SH-SY5Y (cell line): ENCODE data around the gene GPR39.

Source experiments
- GATA2 ChIP-seq: IDR thresholded peaks from 2 replicates; pipeline ENCODE4 v1.6.1; 2011; ENCODE audit warnings: mild to moderate bottlenecking, low read depth, low read length
- GATA3 ChIP-seq: IDR thresholded peaks from 2 replicates; pipeline ENCODE4 v1.6.1; 2011; ENCODE audit warnings: low read depth, mild to moderate bottlenecking, low read length, moderate library complexity

- no peak for TF ChIP-seq GATA2
- no peak for TF ChIP-seq GATA3
These were observed 169.5 kb downstream of the GPR39 start for GRCh38 chr2:132586101-132586511.
